Activated T-helper 1 cell treated with anti-CD3 and anti-CD28 coated beads, Interleukin-12 subunit alpha, Interleukin-12 subunit beta, Interleukin-2, Interleukin-4 antibody, amounts not matched to agents 30 ng/mL and 10 ng/mL and 1 ng/mL, durations not matched to agents 14 hours and 24 hours and 36 hours (primary cell): ENCODE data around the gene SLIT3. TPM values are rescaled to one million over a fixed set of nuclear protein-coding genes. Genes with fewer than 3 reads are reported as not detected.
A peak's percentile ranks its signal among the peaks of the same experiment; 100 is the strongest.
"Not testable (repeated sequence)": the region's sequence is repeated elsewhere in the genome, so short reads cannot be mapped to it uniquely, and the experiment has no call there.

Experiments used
- DNase-seq: peaks from one replicate; pipeline ENCODE4 v3.0.0; 2021; ENCODE audit warnings: low spot score
- H3K27ac Mint-ChIP-seq: one replicate; pipeline ENCODE4 v1.8.0; 2021; ENCODE audit warnings: mild to moderate bottlenecking, mixed read lengths
- H3K27me3 Mint-ChIP-seq: one replicate; pipeline ENCODE4 v1.8.0; 2022; ENCODE audit warnings: mild to moderate bottlenecking, moderate library complexity, mixed read lengths; ENCODE audit not compliant: insufficient read depth
- H3K36me3 Mint-ChIP-seq: one replicate; pipeline ENCODE4 v1.8.0; 2021; ENCODE audit warnings: low read depth, mixed read lengths
- H3K4me1 Mint-ChIP-seq: one replicate; pipeline ENCODE4 v1.8.0; 2021; ENCODE audit warnings: low read depth, mixed read lengths
- H3K4me3 Mint-ChIP-seq: one replicate; pipeline ENCODE4 v1.8.0; 2021; ENCODE audit warnings: mild to moderate bottlenecking, moderate library complexity, mixed read lengths
- H3K9me3 Mint-ChIP-seq: one replicate; pipeline ENCODE4 v1.8.0; 2021; ENCODE audit warnings: mixed read lengths
- intact Hi-C: fragments of 100-400 bp; cut with micrococcal nuclease; formaldehyde crosslinking; loops from one replicate; pipeline ENCODE4 v1.15.1; 2024
- total RNA-seq: library from RNA; stranded (reverse); gene quantifications from 2 replicates; pipeline ENCODE4 v1.2.3, GENCODE V29; 2022

The SLIT3 gene
- total RNA-seq, 1 donor from 2014 or later = 0.03 TPM

DNA sequence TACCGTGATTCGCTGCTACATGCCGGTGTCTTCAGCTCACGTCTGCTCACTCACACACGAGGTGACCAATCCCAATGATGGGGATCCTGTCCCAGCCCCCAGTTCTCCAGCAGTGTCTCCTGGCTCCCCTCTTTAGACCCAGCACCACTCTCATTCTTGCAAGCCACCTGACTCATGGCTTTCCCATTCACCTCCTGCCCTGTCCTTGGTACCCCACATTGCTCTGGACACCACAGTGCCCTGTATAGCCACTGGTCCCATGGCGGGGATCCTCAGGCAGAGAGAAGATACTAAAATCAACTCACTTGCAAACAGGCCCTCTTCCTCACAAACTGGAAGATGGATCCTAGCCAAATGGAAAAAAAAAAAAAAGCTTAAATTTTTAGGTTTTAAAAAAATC lies 81.0 kb downstream of the SLIT3 start:
- H3K4me1 Mint-ChIP-seq = no peaks in the 10 kb centered on the region
- no peaks in the 10 kb centered on the region for H3K36me3 Mint-ChIP-seq
- H3K9me3 Mint-ChIP-seq = no peaks in the 10 kb centered on the region
- H3K27ac Mint-ChIP-seq = no peak overlapping the region
- no peak overlapping the region for H3K4me3 Mint-ChIP-seq
- peaks cover 3% of the 10 kb centered on the region for H3K27me3 Mint-ChIP-seq
- intact Hi-C loops = no loop called here
- no peak for DNase-seq

- H3K27me3 Mint-ChIP-seq = peaks cover 3% of the 10 kb centered on the region
- intact Hi-C loops = no loop called here
- H3K36me3 Mint-ChIP-seq = no peaks in the 10 kb centered on the region
- no peaks in the 10 kb centered on the region for H3K9me3 Mint-ChIP-seq
- H3K4me1 Mint-ChIP-seq = no peaks in the 10 kb centered on the region
- DNase-seq = no peak
- no peak overlapping the region for H3K4me3 Mint-ChIP-seq
- no peak overlapping the region for H3K27ac Mint-ChIP-seq
Measured at GRCh38 chr5:169219351-169219750, 81.6 kb downstream of the SLIT3 start.

DNA sequence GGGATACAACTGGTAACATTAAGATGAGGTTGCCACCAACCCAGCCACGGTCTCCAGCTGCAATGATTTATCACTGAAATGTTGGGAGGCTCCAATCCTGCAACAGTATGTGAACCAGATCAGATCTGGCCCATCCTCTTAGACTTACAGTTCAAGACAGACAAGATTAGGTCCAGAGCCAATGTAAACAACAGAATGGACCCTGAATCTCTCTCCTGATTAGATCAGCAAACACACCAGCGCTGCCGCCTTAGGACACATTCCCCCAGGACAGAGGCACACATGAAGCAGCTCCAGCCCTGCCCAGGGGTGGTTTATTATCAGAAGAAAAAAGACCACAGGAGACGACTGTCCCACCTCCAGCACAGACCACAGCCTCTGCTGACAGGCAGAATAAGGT lies 82.1 kb downstream of the SLIT3 start:
- DNase-seq = no peak
- intact Hi-C loops = no loop called here
- Mint-ChIP-seq H3K27ac (no peak overlapping the region), H3K9me3 (no peaks in the 10 kb centered on the region), H3K36me3 (no peaks in the 10 kb centered on the region), H3K4me1 (no peaks in the 10 kb centered on the region), H3K27me3 (peaks cover 3% of the 10 kb centered on the region), H3K4me3 (no peak overlapping the region)

- intact Hi-C loops = no loop called here
- peaks cover 1% of the 10 kb centered on the region for H3K27me3 Mint-ChIP-seq
- H3K27ac Mint-ChIP-seq = no peak overlapping the region
- no peak for DNase-seq
- no peaks in the 10 kb centered on the region for H3K36me3 Mint-ChIP-seq
- no peak overlapping the region for H3K4me3 Mint-ChIP-seq
- H3K4me1 Mint-ChIP-seq = no peaks in the 10 kb centered on the region
- no peaks in the 10 kb centered on the region for H3K9me3 Mint-ChIP-seq
Measured at GRCh38 chr5:169218176-169218575, 82.8 kb downstream of the SLIT3 start.

- H3K9me3 Mint-ChIP-seq = no peaks in the 10 kb centered on the region
- H3K27me3 Mint-ChIP-seq = no peaks in the 10 kb centered on the region
Measured at GRCh38 chr5:169216866-169217265, 84.1 kb downstream of the SLIT3 start.

GRCh38 chr5:169213479-169213878 lies 87.5 kb downstream of the SLIT3 start:
- no peaks in the 10 kb centered on the region for H3K36me3 Mint-ChIP-seq
- intact Hi-C loops = no loop called here
- DNase-seq = no peak
- H3K27me3 Mint-ChIP-seq = peaks cover 2% of the 10 kb centered on the region
- H3K27ac Mint-ChIP-seq = no peak overlapping the region
- no peaks in the 10 kb centered on the region for H3K9me3 Mint-ChIP-seq
- H3K4me1 Mint-ChIP-seq = no peaks in the 10 kb centered on the region
- H3K4me3 Mint-ChIP-seq = no peak overlapping the region

More at GRCh38 chr5:169216866-169217265, 84.1 kb downstream of the SLIT3 start:
- DNase-seq = no peak
- intact Hi-C loops = no loop called here
- Mint-ChIP-seq H3K36me3 (no peaks in the 10 kb centered on the region), H3K27ac (no peak overlapping the region), H3K4me1 (no peaks in the 10 kb centered on the region), H3K4me3 (no peak overlapping the region)

- intact Hi-C loops, H3K4me1 Mint-ChIP-seq, H3K27me3 Mint-ChIP-seq, DNase-seq, H3K9me3 Mint-ChIP-seq, H3K4me3 Mint-ChIP-seq, H3K27ac Mint-ChIP-seq, H3K36me3 Mint-ChIP-seq: not testable (repeated sequence)
Measured at GRCh38 chr5:169211761-169212160, 89.2 kb downstream of the SLIT3 start.

- intact Hi-C loops = no loop called here
- DNase-seq = no peak
- H3K36me3 Mint-ChIP-seq = no peaks in the 10 kb centered on the region
- no peaks in the 10 kb centered on the region for H3K4me1 Mint-ChIP-seq
- H3K27me3 Mint-ChIP-seq = peaks cover 2% of the 10 kb centered on the region
- H3K27ac Mint-ChIP-seq = peak overlapping the region; percentile 16
- H3K9me3 Mint-ChIP-seq = peaks cover 4% of the 10 kb centered on the region
- H3K4me3 Mint-ChIP-seq = no peak overlapping the region
Measured at GRCh38 chr5:169204788-169205400, 96.0 kb downstream of the SLIT3 start.

DNA sequence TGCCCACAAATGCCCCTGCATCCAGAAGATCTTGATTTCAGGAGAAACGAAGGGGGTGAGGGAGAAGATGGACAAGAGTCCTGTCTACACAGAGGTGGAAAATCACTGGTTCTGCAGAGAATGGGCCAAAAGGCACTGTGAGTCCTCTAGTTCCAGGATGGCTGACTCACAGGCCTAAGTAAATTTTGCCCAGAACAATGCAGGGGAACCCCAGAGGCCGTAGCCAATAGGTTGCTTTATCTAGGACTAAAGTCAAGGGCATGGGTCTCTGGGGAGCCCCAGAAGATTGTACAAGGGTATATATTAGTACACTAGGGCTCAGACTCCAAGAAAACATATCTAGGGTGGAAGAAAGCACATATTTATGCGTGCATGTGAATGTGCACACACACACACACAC lies 98.0 kb downstream of the SLIT3 start:
- Mint-ChIP-seq H3K4me1 (no peaks in the 10 kb centered on the region), H3K27me3 (peaks cover 1% of the 10 kb centered on the region), H3K4me3 (no peak overlapping the region), H3K36me3 (no peaks in the 10 kb centered on the region), H3K9me3 (peaks cover 4% of the 10 kb centered on the region), H3K27ac (no peak overlapping the region)
- DNase-seq = no peak
- intact Hi-C loops = no loop called here

GRCh38 chr5:169201597-169201996 lies 99.3 kb downstream of the SLIT3 start:
- H3K4me1 Mint-ChIP-seq = no peaks in the 10 kb centered on the region
- H3K9me3 Mint-ChIP-seq = peaks cover 4% of the 10 kb centered on the region

GRCh38 chr5:169200125-169200778 lies 100.7 kb downstream of the SLIT3 start:
- H3K4me3 Mint-ChIP-seq = no peak overlapping the region
- H3K27ac Mint-ChIP-seq = no peak overlapping the region
- H3K4me1 Mint-ChIP-seq = no peaks in the 10 kb centered on the region
- DNase-seq = no peak
- peaks cover 4% of the 10 kb centered on the region for H3K9me3 Mint-ChIP-seq
- intact Hi-C loops = no loop called here
- peaks cover 2% of the 10 kb centered on the region for H3K27me3 Mint-ChIP-seq
- H3K36me3 Mint-ChIP-seq = no peaks in the 10 kb centered on the region

More at GRCh38 chr5:169201597-169201996, 99.3 kb downstream of the SLIT3 start:
- no peak overlapping the region for H3K27ac Mint-ChIP-seq
- peaks cover 2% of the 10 kb centered on the region for H3K27me3 Mint-ChIP-seq
- DNase-seq = no peak
- H3K36me3 Mint-ChIP-seq = no peaks in the 10 kb centered on the region
- intact Hi-C loops = no loop called here
- no peak overlapping the region for H3K4me3 Mint-ChIP-seq

- no peaks in the 10 kb centered on the region for H3K36me3 Mint-ChIP-seq
- no peak for DNase-seq
- H3K27ac Mint-ChIP-seq = no peak overlapping the region
- peaks cover 2% of the 10 kb centered on the region for H3K27me3 Mint-ChIP-seq
- no peak overlapping the region for H3K4me3 Mint-ChIP-seq
- intact Hi-C loops = no loop called here
- peaks cover 4% of the 10 kb centered on the region for H3K9me3 Mint-ChIP-seq
- no peaks in the 10 kb centered on the region for H3K4me1 Mint-ChIP-seq
Measured at GRCh38 chr5:169197343-169197742, 103.6 kb downstream of the SLIT3 start.

DNA sequence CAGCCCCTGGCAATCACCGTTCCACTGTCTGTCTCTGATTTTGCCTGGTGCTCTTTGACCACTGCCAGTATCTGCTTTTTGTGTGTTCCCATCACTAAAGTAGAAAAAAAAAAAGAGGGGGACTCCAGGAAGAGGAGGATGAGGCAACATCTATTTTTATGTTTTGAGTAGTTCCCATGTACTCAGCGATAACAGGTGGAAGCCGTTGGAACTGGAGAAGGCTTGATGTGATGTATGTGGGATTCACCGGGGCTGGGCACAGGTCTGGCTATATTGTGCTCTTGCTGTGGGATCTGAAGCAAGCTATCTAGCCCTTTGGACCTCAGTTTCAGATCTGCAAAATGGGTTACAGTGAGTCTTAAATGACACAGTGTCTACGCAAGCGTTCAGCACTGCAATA lies 104.9 kb downstream of the SLIT3 start:
- Mint-ChIP-seq H3K36me3 (no peaks in the 10 kb centered on the region), H3K4me3 (no peak overlapping the region), H3K27me3 (peaks cover 2% of the 10 kb centered on the region), H3K27ac (no peak overlapping the region), H3K9me3 (no peaks in the 10 kb centered on the region), H3K4me1 (no peaks in the 10 kb centered on the region)
- no peak for DNase-seq
- intact Hi-C loops = no loop called here
